B cell (primary cell): ENCODE data around the gene ABCG1. TPM values are rescaled to one million over a fixed set of nuclear protein-coding genes. Genes with fewer than 3 reads are reported as not detected.

ENCODE experiments used
- ATAC-seq: fragments of 200-7000 bp; cut with Tn5 transposase; one replicate; pipeline ENCODE4 v1.10.0; 2021; ENCODE audit warnings: low read depth, mild to moderate bottlenecking, moderate number of reproducible peaks, moderate library complexity
- CTCF ChIA-PET: fragments of 350-600 bp; sonication (Branson Sonifier 250); formaldehyde crosslinking; loops from one replicate; lab custom pipeline; 2021; ENCODE audit warnings: antibody characterized with exemption, inconsistent platforms; lab: Charles Lee
- POLR2A ChIA-PET: fragments of 350-600 bp; sonication (Branson Sonifier 250); formaldehyde crosslinking; loops from one replicate; lab custom pipeline; 2021; ENCODE audit warnings: antibody characterized with exemption; lab: Charles Lee
- DNase-seq: peaks from one replicate; pipeline ENCODE4 v3.0.0; 2013
- H2AFZ ChIP-seq: 2 replicates; pipeline ENCODE4 v1.6.1; 2012; ENCODE audit warnings: mild to moderate bottlenecking, low read depth, low read length; ENCODE audit not compliant: insufficient read depth, poor library complexity, severe bottlenecking
- H3K27ac ChIP-seq, 2 donors: 1 replicate in 1 of 2; 2 replicates in 1 of 2; pipeline ENCODE4 v1.5.1; 2012 to 2013; ENCODE audit warnings: low read length in 2 of 2, mild to moderate bottlenecking in 2 of 2, moderate library complexity in 1 of 2
- H3K27me3 ChIP-seq, 4 experiments: fragments of 200-600 bp in 1 of 4; sonication (generic) in 1 of 4; replicated peaks in 1 of 4; 1 replicate in 2 of 4; 2 replicates in 2 of 4; pipeline versions ENCODE4 v1.6.1 to v1.7.0; 2013 to 2016; ENCODE audit warnings: low read length in 3 of 4, mild to moderate bottlenecking in 2 of 4, mixed read lengths in 1 of 4, moderate library complexity in 1 of 4; ENCODE audit not compliant: insufficient read depth in 4 of 4, control insufficient read depth in 3 of 4; ENCODE audit errors: control extremely low read depth in 1 of 4
- H3K36me3 ChIP-seq, 2 experiments: replicated peaks in 1 of 2; 1 replicate in 1 of 2; 2 replicates in 1 of 2; pipeline versions ENCODE4 v1.6.1 to v1.7.1; 2013; ENCODE audit warnings: low read length in 1 of 2; ENCODE audit not compliant: insufficient read depth in 2 of 2, control insufficient read depth in 1 of 2; ENCODE audit errors: control extremely low read depth in 1 of 2, extremely low read depth in 1 of 2
- H3K4me1 ChIP-seq, 2 donors: fragments of 200-600 bp in 1 of 2; sonication (generic) in 1 of 2; 1 replicate in 1 of 2; 2 replicates in 1 of 2; pipeline versions ENCODE4 v1.5.1 to v1.6.1; 2013 to 2017; ENCODE audit warnings: low read length in 2 of 2; ENCODE audit not compliant: control insufficient read depth in 2 of 2, insufficient read depth in 2 of 2
- H3K4me2 ChIP-seq: replicated peaks from 2 replicates; pipeline ENCODE3; 2012; ENCODE audit warnings: mild to moderate bottlenecking, low read depth, low read length; ENCODE audit not compliant: poor library complexity, severe bottlenecking
- H3K4me3 ChIP-seq, 5 experiments: fragments of 200-600 bp in 1 of 5; sonication (generic) in 1 of 5; 1 replicate in 3 of 5; 2 replicates in 2 of 5; pipeline versions ENCODE4 v1.5.1 to v1.7.0; 2011 to 2016; ENCODE audit warnings: low read length in 4 of 5, mild to moderate bottlenecking in 4 of 5, low read depth in 2 of 5, control low read depth in 1 of 5, moderate library complexity in 1 of 5; ENCODE audit not compliant: insufficient read depth in 1 of 5; ENCODE audit errors: control extremely low read depth in 1 of 5, extremely low read depth in 1 of 5
- H3K79me2 ChIP-seq: fragments of 200-600 bp; sonication (generic); one replicate; pipeline ENCODE4 v1.6.0; 2016; ENCODE audit warnings: low read length; ENCODE audit not compliant: control insufficient read depth, insufficient read depth
- H3K9ac ChIP-seq: fragments of 200-600 bp; sonication (generic); 2 replicates; pipeline ENCODE4 v1.6.1; 2017; ENCODE audit warnings: mild to moderate bottlenecking, low read length, moderate library complexity
- H3K9me3 ChIP-seq, 3 donors: one replicate each; pipeline versions ENCODE4 v1.6.1 to v1.7.1; 2013; ENCODE audit warnings: low read length in 2 of 3; ENCODE audit not compliant: control insufficient read depth in 2 of 3, insufficient read depth in 1 of 3; ENCODE audit errors: control extremely low read depth in 1 of 3
- H4K20me1 ChIP-seq: 2 replicates; pipeline ENCODE4 v1.6.0; 2012; ENCODE audit warnings: mild to moderate bottlenecking, low read length; ENCODE audit not compliant: insufficient read depth, control insufficient read depth, poor library complexity, severe bottlenecking
- H3K27ac Mint-ChIP-seq: one replicate; pipeline ENCODE4 v1.8.0; 2021; ENCODE audit warnings: mixed read lengths
- H3K27me3 Mint-ChIP-seq: one replicate; pipeline ENCODE4 v1.8.0; 2021; ENCODE audit warnings: mixed read lengths
- H3K4me1 Mint-ChIP-seq: one replicate; pipeline ENCODE4 v1.8.0; 2021; ENCODE audit warnings: mixed read lengths
- H3K4me3 Mint-ChIP-seq: one replicate; pipeline ENCODE4 v1.8.0; 2021; ENCODE audit warnings: mixed read lengths
- H3K9me3 Mint-ChIP-seq: one replicate; pipeline ENCODE4 v1.8.0; 2022; ENCODE audit warnings: mixed read lengths; ENCODE audit not compliant: insufficient read depth
- EZH2 ChIP-seq: IDR thresholded peaks from 2 replicates; pipeline ENCODE4 v1.6.1; 2012; ENCODE audit warnings: borderline replicate concordance, low read depth, mild to moderate bottlenecking, moderate library complexity, low read length; ENCODE audit not compliant: insufficient read depth, poor library complexity, severe bottlenecking
- WGBS: methylation state at CpG from one replicate; pipeline ENCODE4 v1.1.5; 2013; ENCODE audit warnings: missing lambda C conversion rate; ENCODE audit not compliant: insufficient coverage; 5-methylcytosine and 5-hydroxymethylcytosine counted together
- intact Hi-C: fragments of 100-400 bp; cut with micrococcal nuclease; formaldehyde crosslinking; loops from one replicate; pipeline ENCODE4 v1.10.0; 2022
- polyA plus RNA-seq: library from polyadenylated mRNA; depleted of rRNA; stranded (reverse); fragments of >200 nt; gene quantifications from 2 replicates; pipeline ENCODE4 v1.2.3, GENCODE V29; 2012
- total RNA-seq, 2 donors: library from RNA; stranded (reverse); fragments of 120-200 nt in 1 of 2; gene quantifications; 1 replicate in 1 of 2; 2 replicates in 1 of 2; pipeline versions ENCODE4 v1.2.3 to v1.2.4, GENCODE V29; 2013 to 2022
- TF ChIP-seq, protein P1 (sequence below): fragments of 200-600 bp; IDR thresholded peaks from one replicate; pipeline ENCODE4 v1.8.0; 2022; ENCODE audit warnings: antibody characterized with exemption, mild to moderate bottlenecking

The ABCG1 gene
- total and polyA plus RNA-seq, 2 donors (not counting 1 experiment from before 2014, with no cell fraction given) = 8.7 to 27.5 TPM

DNA sequence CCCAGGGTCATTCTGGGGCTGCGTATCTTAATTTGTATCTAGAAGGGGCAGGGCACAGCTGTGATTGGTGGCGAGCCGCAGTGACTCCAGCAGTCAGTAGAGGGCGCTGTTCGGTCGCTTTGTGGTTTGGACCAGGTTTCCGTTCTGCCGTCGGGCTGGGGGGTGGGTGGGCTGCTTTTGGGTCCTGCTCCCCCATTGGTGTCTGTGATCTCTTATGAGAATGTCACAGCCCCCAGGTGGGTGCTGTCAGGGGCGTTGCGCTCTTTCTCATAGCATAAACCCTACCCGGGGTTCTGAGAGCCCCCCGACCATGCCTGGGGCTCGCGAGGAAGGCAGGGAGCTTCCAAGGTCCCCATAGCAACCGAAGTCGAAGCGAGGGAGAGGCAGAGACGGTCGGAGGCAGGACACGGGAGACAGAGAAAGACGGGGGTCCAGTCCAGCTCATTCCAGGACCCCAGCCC, 90.8 kb downstream of the ABCG1 start:
- TF ChIP-seq EZH2 = no peak
- TF ChIP-seq, protein P1, sequence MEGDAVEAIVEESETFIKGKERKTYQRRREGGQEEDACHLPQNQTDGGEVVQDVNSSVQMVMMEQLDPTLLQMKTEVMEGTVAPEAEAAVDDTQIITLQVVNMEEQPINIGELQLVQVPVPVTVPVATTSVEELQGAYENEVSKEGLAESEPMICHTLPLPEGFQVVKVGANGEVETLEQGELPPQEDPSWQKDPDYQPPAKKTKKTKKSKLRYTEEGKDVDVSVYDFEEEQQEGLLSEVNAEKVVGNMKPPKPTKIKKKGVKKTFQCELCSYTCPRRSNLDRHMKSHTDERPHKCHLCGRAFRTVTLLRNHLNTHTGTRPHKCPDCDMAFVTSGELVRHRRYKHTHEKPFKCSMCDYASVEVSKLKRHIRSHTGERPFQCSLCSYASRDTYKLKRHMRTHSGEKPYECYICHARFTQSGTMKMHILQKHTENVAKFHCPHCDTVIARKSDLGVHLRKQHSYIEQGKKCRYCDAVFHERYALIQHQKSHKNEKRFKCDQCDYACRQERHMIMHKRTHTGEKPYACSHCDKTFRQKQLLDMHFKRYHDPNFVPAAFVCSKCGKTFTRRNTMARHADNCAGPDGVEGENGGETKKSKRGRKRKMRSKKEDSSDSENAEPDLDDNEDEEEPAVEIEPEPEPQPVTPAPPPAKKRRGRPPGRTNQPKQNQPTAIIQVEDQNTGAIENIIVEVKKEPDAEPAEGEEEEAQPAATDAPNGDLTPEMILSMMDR = peak; percentile 89
- peak overlapping the region; percentile 17 for H3K4me2 ChIP-seq
- H2AFZ ChIP-seq = no peak overlapping the region
- H3K9ac ChIP-seq = no peak overlapping the region
- H3K36me3 ChIP-seq = no peaks in the 10 kb centered on the region
- H3K4me1 ChIP-seq = peaks cover 7 to 14% of the 10 kb centered on the region in 2 donors
- DNase-seq (peak; percentile 75), ATAC-seq (peak; percentile 76)
- POLR2A ChIA-PET = interaction anchor here (0.6 kb wide), 1 partner anchor 247 kb away, joined by 4 read pairs; no protein-coding TSS in a partner anchor
- intact Hi-C loops = loop anchor here (1.0 kb wide), 2 partner anchors 141 to 228 kb away; no protein-coding TSS in a partner anchor
- H3K79me2 ChIP-seq = no peaks in the 10 kb centered on the region
- H3K27me3 ChIP-seq = peaks cover 0 to 42% (median 13%) of the 10 kb centered on the region in 4 experiments
- Mint-ChIP-seq H3K4me3 (no peak overlapping the region), H3K9me3 (no peaks in the 10 kb centered on the region), H3K27me3 (peaks cover 26% of the 10 kb centered on the region), H3K4me1 (peaks cover 4% of the 10 kb centered on the region), H3K27ac (no peak overlapping the region)
- WGBS = 3% methylated on average over 18 of the region's 22 CpGs
- H3K4me3 ChIP-seq = no peak overlapping the region
- CTCF ChIA-PET = interaction anchor here (0.6 to 4.8 kb wide), 17 partner anchors 8 to 399 kb away, joined by 3 to 39 read pairs (median 6); no protein-coding TSS in a partner anchor
- peaks cover 0 to 3% (median 0%) of the 10 kb centered on the region in 3 donors for H3K9me3 ChIP-seq
- no peak overlapping the region for H3K27ac ChIP-seq
- no peaks in the 10 kb centered on the region for H4K20me1 ChIP-seq

DNA sequence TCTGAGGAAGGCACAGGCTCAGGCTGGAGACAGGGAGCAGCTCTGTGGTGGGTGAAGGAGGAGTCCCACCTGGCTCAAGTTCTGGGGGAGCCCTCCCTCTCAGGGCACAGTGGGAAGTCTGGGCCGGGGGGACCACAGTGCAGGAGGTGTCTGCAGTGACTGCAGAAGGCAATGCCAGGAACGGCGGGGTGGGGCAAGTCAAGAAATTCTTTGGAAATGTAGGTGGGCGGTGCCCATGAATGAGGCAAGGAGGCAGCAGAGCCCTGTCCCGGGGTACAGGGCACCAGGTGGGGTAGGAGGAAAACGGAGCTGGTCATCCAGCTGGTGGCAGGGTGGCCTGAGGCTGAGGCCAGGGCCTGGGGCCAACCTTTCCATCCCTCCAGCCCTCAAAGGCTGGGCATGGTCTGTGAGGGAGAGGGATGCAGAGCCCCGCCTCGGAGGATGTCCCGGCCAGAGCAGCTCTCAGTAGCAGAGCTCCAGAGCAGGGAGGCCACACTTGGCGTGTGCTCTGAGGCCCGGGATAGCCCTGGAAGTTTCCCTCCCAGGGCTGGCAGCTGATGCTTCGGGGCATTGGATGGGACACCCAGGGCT, 91.6 kb downstream of the ABCG1 start:
- intact Hi-C loops = no loop called here
- H3K4me1 Mint-ChIP-seq = peaks cover 4% of the 10 kb centered on the region
- TF ChIP-seq EZH2 = no peak
- TF ChIP-seq, protein P1 = no peak

More for the DNA sequence above, 91.6 kb downstream of the ABCG1 start:
- no peak for DNase-seq
- no peak overlapping the region for H3K4me3 Mint-ChIP-seq
- no peak overlapping the region for H3K27ac Mint-ChIP-seq
- no peak overlapping the region for H3K27ac ChIP-seq
- peaks cover 0 to 3% (median 0%) of the 10 kb centered on the region in 3 donors for H3K9me3 ChIP-seq
- H3K9me3 Mint-ChIP-seq = no peaks in the 10 kb centered on the region
- no peak overlapping the region for H3K4me2 ChIP-seq
- ATAC-seq = no peak
- H3K27me3 Mint-ChIP-seq = peaks cover 26% of the 10 kb centered on the region
- POLR2A ChIA-PET = no interaction called here
- peaks cover 0 to 42% (median 13%) of the 10 kb centered on the region in 4 experiments for H3K27me3 ChIP-seq
- H2AFZ ChIP-seq = no peak overlapping the region
- no peaks in the 10 kb centered on the region for H3K36me3 ChIP-seq
- H4K20me1 ChIP-seq = no peaks in the 10 kb centered on the region
- CTCF ChIA-PET = interaction anchor here (0.9 to 4.8 kb wide), 14 partner anchors 9 to 229 kb away, joined by 3 to 39 read pairs (median 6); no protein-coding TSS in a partner anchor
- no peak overlapping the region for H3K9ac ChIP-seq
- H3K4me3 ChIP-seq = no peak overlapping the region
- peaks cover 7 to 14% of the 10 kb centered on the region in 2 donors for H3K4me1 ChIP-seq
- 91% methylated on average over 11 of the region's 12 CpGs for WGBS
- no peaks in the 10 kb centered on the region for H3K79me2 ChIP-seq
